Measurements from ENCODE around the gene OR2J2. TPM values are rescaled to one million over a fixed set of nuclear protein-coding genes. Genes with fewer than 3 reads are reported as not detected.
"Not testable (repeated sequence)": the region's sequence is repeated elsewhere in the genome, so short reads cannot be mapped to it uniquely, and the experiment has no call there.

Gene OR2J2
- total RNA-seq, 1 donor, result not detected

GRCh38 chr6:29171736-29172135 is 1.0 kb downstream of the OR2J2 start:
- no peaks in the 10 kb centered on the region for H3K4me1 ChIP-seq (ENCODE audit: insufficient read depth, low read length)
- H3K27ac ChIP-seq (ENCODE audit: low read depth, low read length), result no peak overlapping the region
- H3K4me3 ChIP-seq (ENCODE audit: insufficient read depth, low read length), result no peak overlapping the region
- no peaks in the 10 kb centered on the region for H3K36me3 ChIP-seq (ENCODE audit: insufficient read depth, low read length)
- TF ChIP-seq, protein P1, sequence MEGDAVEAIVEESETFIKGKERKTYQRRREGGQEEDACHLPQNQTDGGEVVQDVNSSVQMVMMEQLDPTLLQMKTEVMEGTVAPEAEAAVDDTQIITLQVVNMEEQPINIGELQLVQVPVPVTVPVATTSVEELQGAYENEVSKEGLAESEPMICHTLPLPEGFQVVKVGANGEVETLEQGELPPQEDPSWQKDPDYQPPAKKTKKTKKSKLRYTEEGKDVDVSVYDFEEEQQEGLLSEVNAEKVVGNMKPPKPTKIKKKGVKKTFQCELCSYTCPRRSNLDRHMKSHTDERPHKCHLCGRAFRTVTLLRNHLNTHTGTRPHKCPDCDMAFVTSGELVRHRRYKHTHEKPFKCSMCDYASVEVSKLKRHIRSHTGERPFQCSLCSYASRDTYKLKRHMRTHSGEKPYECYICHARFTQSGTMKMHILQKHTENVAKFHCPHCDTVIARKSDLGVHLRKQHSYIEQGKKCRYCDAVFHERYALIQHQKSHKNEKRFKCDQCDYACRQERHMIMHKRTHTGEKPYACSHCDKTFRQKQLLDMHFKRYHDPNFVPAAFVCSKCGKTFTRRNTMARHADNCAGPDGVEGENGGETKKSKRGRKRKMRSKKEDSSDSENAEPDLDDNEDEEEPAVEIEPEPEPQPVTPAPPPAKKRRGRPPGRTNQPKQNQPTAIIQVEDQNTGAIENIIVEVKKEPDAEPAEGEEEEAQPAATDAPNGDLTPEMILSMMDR (IDR thresholded peaks at IDR 0.05; ENCODE audit: extremely low read depth, low read depth, low read length), result no peak
- no peaks in the 10 kb centered on the region for H3K9me3 ChIP-seq (ENCODE audit: low read depth, low read length)
- no peaks in the 10 kb centered on the region for H3K27me3 ChIP-seq (ENCODE audit: insufficient read depth, low read length)
- H3K4me2 ChIP-seq (ENCODE audit: insufficient read depth, low read length), result no peak overlapping the region
- H2AFZ ChIP-seq (ENCODE audit: low read length), result no peak overlapping the region
- no peak for DNase-seq (ENCODE audit: insufficient read length, low spot score, missing footprints)
- no peaks in the 10 kb centered on the region for H3K79me2 ChIP-seq (ENCODE audit: insufficient read depth, low read length)
- no peaks in the 10 kb centered on the region for H4K20me1 ChIP-seq (ENCODE audit: insufficient read depth, low read length)

DNA sequence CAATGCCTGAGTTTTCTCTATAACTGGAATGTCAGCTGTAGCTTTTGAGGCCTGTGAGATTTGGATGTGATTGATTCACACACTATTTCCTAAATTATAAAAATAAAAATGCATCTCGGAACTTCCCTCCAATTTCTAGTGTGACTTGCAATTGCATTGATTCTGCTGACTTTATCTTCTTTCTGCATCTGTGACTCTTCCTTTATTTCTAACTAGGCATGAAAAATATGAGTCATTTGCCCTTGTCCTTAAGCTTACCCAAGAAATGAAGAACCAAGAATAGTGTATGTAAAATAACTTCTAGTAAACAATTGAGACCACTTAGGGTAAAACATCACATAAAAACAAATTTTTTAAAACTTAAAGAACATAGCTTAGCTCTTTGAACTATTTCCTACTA is 12.9 kb downstream of the OR2J2 start:
- Histone ChIP-seq H3K4me2 (ENCODE audit: insufficient read depth, low read length) (no peak overlapping the region), H3K4me3 (ENCODE audit: insufficient read depth, low read length) (no peak overlapping the region), H2AFZ (ENCODE audit: low read length) (no peak overlapping the region), H3K4me1 (ENCODE audit: insufficient read depth, low read length) (no peaks in the 10 kb centered on the region), H3K79me2 (ENCODE audit: insufficient read depth, low read length) (no peaks in the 10 kb centered on the region), H3K36me3 (ENCODE audit: insufficient read depth, low read length) (no peaks in the 10 kb centered on the region), H3K9me3 (ENCODE audit: low read depth, low read length) (no peaks in the 10 kb centered on the region), H4K20me1 (ENCODE audit: insufficient read depth, low read length) (no peaks in the 10 kb centered on the region), H3K27ac (ENCODE audit: low read depth, low read length) (no peak overlapping the region), H3K27me3 (ENCODE audit: insufficient read depth, low read length) (no peaks in the 10 kb centered on the region)
- TF ChIP-seq, protein P1 (IDR thresholded peaks at IDR 0.05; ENCODE audit: extremely low read depth, low read depth, low read length), result no peak
- DNase-seq (ENCODE audit: insufficient read length, low spot score, missing footprints), result no peak

DNA sequence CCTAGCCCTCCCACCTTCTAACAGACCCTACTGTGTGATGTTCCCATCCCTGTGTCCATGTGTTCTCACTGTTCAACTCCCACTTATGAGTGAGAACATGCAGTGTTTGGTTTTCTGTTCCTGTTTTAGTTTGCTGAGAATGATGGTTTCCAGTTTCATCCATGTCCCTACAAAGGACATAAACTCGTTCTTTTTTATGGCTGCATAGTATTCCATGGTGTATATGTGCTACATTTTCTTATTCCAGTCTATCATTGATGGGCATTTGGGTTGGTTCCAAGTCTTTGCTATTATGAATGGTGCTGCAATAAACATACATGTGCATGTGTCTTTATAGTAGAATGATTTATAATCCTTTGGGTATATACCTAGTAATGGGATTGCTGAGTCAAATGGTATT is 18.0 kb downstream of the OR2J2 start:
- not testable (repeated sequence) for H4K20me1 ChIP-seq (ENCODE audit: insufficient read depth, low read length); H3K4me1 ChIP-seq (ENCODE audit: insufficient read depth, low read length); H3K27me3 ChIP-seq (ENCODE audit: insufficient read depth, low read length)

GRCh38 chr6:29200767-29201662 is 30.3 kb downstream of the OR2J2 start:
- no peaks in the 10 kb centered on the region for H3K36me3 ChIP-seq (ENCODE audit: insufficient read depth, low read length)
- no peak overlapping the region for H2AFZ ChIP-seq (ENCODE audit: low read length)
- TF ChIP-seq, protein P1 (IDR thresholded peaks at IDR 0.05; ENCODE audit: extremely low read depth, low read depth, low read length), result no peak
- no peak for DNase-seq (ENCODE audit: insufficient read length, low spot score, missing footprints)
- H3K27me3 ChIP-seq (ENCODE audit: insufficient read depth, low read length), result no peaks in the 10 kb centered on the region
- H3K79me2 ChIP-seq (ENCODE audit: insufficient read depth, low read length), result no peaks in the 10 kb centered on the region
- no peak overlapping the region for H3K4me3 ChIP-seq (ENCODE audit: insufficient read depth, low read length)
- H3K4me2 ChIP-seq (ENCODE audit: insufficient read depth, low read length), result no peak overlapping the region
- no peaks in the 10 kb centered on the region for H3K4me1 ChIP-seq (ENCODE audit: insufficient read depth, low read length)
- H4K20me1 ChIP-seq (ENCODE audit: insufficient read depth, low read length), result no peaks in the 10 kb centered on the region
- no peak overlapping the region for H3K27ac ChIP-seq (ENCODE audit: low read depth, low read length)
- H3K9me3 ChIP-seq (ENCODE audit: low read depth, low read length), result peaks cover 2% of the 10 kb centered on the region

More for the DNA sequence above, 18.0 kb downstream of the OR2J2 start:
- not testable (repeated sequence) for H2AFZ ChIP-seq (ENCODE audit: low read length); H3K9me3 ChIP-seq (ENCODE audit: low read depth, low read length); H3K4me2 ChIP-seq (ENCODE audit: insufficient read depth, low read length); H3K4me3 ChIP-seq (ENCODE audit: insufficient read depth, low read length); H3K79me2 ChIP-seq (ENCODE audit: insufficient read depth, low read length); H3K36me3 ChIP-seq (ENCODE audit: insufficient read depth, low read length); DNase-seq (ENCODE audit: insufficient read length, low spot score, missing footprints); H3K27ac ChIP-seq (ENCODE audit: low read depth, low read length)

All from osteoblast (primary cell).